Breast epithelium (tissue), 3 donors: Measurements from ENCODE around the gene SNAPC2.

Experiments used
- CTCF ChIP-seq, 3 donors: fragments of 450-650 bp; IDR thresholded peaks; one replicate each; pipeline ENCODE4 v1.5.1; 2016 to 2017; ENCODE audit warnings: antibody characterized with exemption in 3 of 3, mild to moderate bottlenecking in 3 of 3, moderate library complexity in 3 of 3
- POLR2A ChIP-seq: fragments of 450-650 bp; IDR thresholded peaks from one replicate; pipeline ENCODE4 v1.6.1; 2016; ENCODE audit warnings: antibody characterized with exemption, mild to moderate bottlenecking, moderate library complexity
- POLR2AphosphoS5 ChIP-seq, 3 donors: sonication (generic); formaldehyde crosslinking; IDR thresholded peaks; one replicate each; pipeline ENCODE4 v1.6.1; 2017; ENCODE audit warnings: antibody characterized with exemption in 3 of 3

GRCh38 chr19:7908078-7908699, 11.9 kb upstream of the SNAPC2 start:
- no peak for TF ChIP-seq CTCF (IDR thresholded peaks at IDR 0.05)
- TF ChIP-seq POLR2A = no peak
- no peak for TF ChIP-seq POLR2AphosphoS5 (IDR thresholded peaks at IDR 0.05)
